Neural cell (in vitro differentiated cells): ENCODE measurements around the gene SLC2A4. TPM values are rescaled to one million over a fixed set of nuclear protein-coding genes. Genes with fewer than 3 reads are reported as not detected.

Experiments
- H2AFZ ChIP-seq: fragments of 200-600, 300-800 bp; sonication (generic), shearing (Covaris generic); 2 replicates; pipeline ENCODE4 v1.6.0; 2014; ENCODE audit warnings: low read depth, mild to moderate bottlenecking, antibody characterized with exemption, low read length, moderate library complexity
- H3F3A ChIP-seq: fragments of 200-600 bp; shearing (Covaris generic); 2 replicates; pipeline ENCODE4 v1.6.1; 2016; ENCODE audit warnings: mild to moderate bottlenecking, moderate library complexity, mixed read lengths, antibody characterized with exemption, low read length; ENCODE audit not compliant: insufficient read depth, poor library complexity, severe bottlenecking
- H3K27ac ChIP-seq: fragments of 200-600, 300-800 bp; sonication (generic), shearing (Covaris generic); 2 replicates; pipeline ENCODE4 v1.5.1; 2014; ENCODE audit warnings: mild to moderate bottlenecking, low read length, moderate library complexity
- H3K27me3 ChIP-seq: fragments of 300-800, 200-600 bp; sonication (generic), shearing (Covaris generic); 2 replicates; pipeline ENCODE4 v1.6.0; 2014; ENCODE audit warnings: mild to moderate bottlenecking, low read depth, low read length, moderate library complexity; ENCODE audit not compliant: insufficient read depth
- H3K36me3 ChIP-seq: fragments of 300-800, 200-600 bp; sonication (generic), shearing (Covaris generic); 2 replicates; pipeline ENCODE4 v1.5.1; 2014; ENCODE audit warnings: mild to moderate bottlenecking, antibody characterized with exemption, low read length, moderate library complexity; ENCODE audit not compliant: insufficient read depth
- H3K4me2 ChIP-seq: fragments of 300-800, 200-600 bp; sonication (generic), shearing (Covaris generic); 2 replicates; pipeline ENCODE4 v1.6.0; 2014; ENCODE audit warnings: mild to moderate bottlenecking, low read length
- H3K4me3 ChIP-seq: fragments of 300-800, 200-600 bp; sonication (generic), shearing (Covaris generic); 2 replicates; pipeline ENCODE4 v1.5.1; 2014; ENCODE audit warnings: mild to moderate bottlenecking, low read length, moderate library complexity
- H3K79me2 ChIP-seq: fragments of 200-600 bp; shearing (Covaris generic); replicated peaks from 2 replicates; pipeline ENCODE4 v1.6.0; 2014; ENCODE audit warnings: mild to moderate bottlenecking, low read length, moderate library complexity; ENCODE audit not compliant: insufficient read depth
- H3K9ac ChIP-seq: fragments of 300-800, 200-600 bp; sonication (generic), shearing (Covaris generic); 2 replicates; pipeline ENCODE4 v1.6.1; 2016; ENCODE audit warnings: mild to moderate bottlenecking, low read length, mixed read lengths
- H3K9me2 ChIP-seq: fragments of 200-600 bp; shearing (Covaris generic); 2 replicates; pipeline ENCODE4 v1.6.1; 2016; ENCODE audit warnings: mild to moderate bottlenecking, low read length, mixed read lengths; ENCODE audit not compliant: insufficient read depth
- H3K9me3 ChIP-seq: fragments of 200-600, 300-800 bp; sonication (generic), shearing (Covaris generic); 2 replicates; pipeline ENCODE4 v1.6.1; 2016; ENCODE audit warnings: mild to moderate bottlenecking, mixed run types, low read length, moderate library complexity, mixed read lengths
- H4K20me1 ChIP-seq: fragments of 200-600 bp; shearing (Covaris generic); 2 replicates; pipeline ENCODE4 v1.6.1; 2016; ENCODE audit warnings: mild to moderate bottlenecking, mixed run types; ENCODE audit not compliant: insufficient read depth
- CTCF ChIP-seq: fragments of 450-650 bp; IDR thresholded peaks from 2 replicates; pipeline ENCODE4 v1.5.1; 2014; ENCODE audit warnings: antibody characterized with exemption, mild to moderate bottlenecking, moderate library complexity; ENCODE audit not compliant: poor library complexity, severe bottlenecking
- EP300 ChIP-seq: fragments of 450-650 bp; conservative IDR thresholded peaks from 2 replicates; pipeline ENCODE4 v1.6.1; 2014; ENCODE audit warnings: antibody characterized with exemption, mild to moderate bottlenecking, moderate library complexity; ENCODE audit not compliant: poor library complexity, severe bottlenecking
- EZH2 ChIP-seq: fragments of 200-600, 300-800 bp; shearing (Covaris generic), sonication (generic); IDR thresholded peaks from 2 replicates; pipeline ENCODE4 v1.6.1; 2014; ENCODE audit warnings: antibody characterized with exemption, low read length, borderline replicate concordance, mild to moderate bottlenecking; ENCODE audit not compliant: insufficient read depth, poor library complexity, severe bottlenecking
- MXI1 ChIP-seq: fragments of 450-650 bp; conservative IDR thresholded peaks from 2 replicates; pipeline ENCODE4 v1.6.1; 2014; ENCODE audit warnings: antibody characterized with exemption, mild to moderate bottlenecking; ENCODE audit not compliant: poor library complexity, severe bottlenecking
- POLR2AphosphoS5 ChIP-seq: IDR thresholded peaks from 2 replicates; pipeline ENCODE4 v1.6.1; 2012
- RAD21 ChIP-seq: fragments of 450-650 bp; conservative IDR thresholded peaks from 2 replicates; pipeline ENCODE4 v1.6.1; 2014; ENCODE audit warnings: antibody characterized with exemption, mild to moderate bottlenecking, moderate library complexity
- REST ChIP-seq: IDR thresholded peaks from 2 replicates; pipeline ENCODE4 v1.6.1; 2012; ENCODE audit warnings: borderline replicate concordance
- SMC3 ChIP-seq: fragments of 450-650 bp; conservative IDR thresholded peaks from 2 replicates; pipeline ENCODE4 v1.6.1; 2014; ENCODE audit warnings: antibody characterized with exemption, mild to moderate bottlenecking, moderate library complexity; ENCODE audit not compliant: poor library complexity
- TAF1 ChIP-seq: IDR thresholded peaks from 2 replicates; pipeline ENCODE4 v1.6.1; 2012; ENCODE audit warnings: low read depth
- polyA plus RNA-seq: library from polyadenylated mRNA; depleted of rRNA; stranded (reverse); fragments of >200 nt; gene quantifications from 2 replicates; pipeline ENCODE4 v1.2.3, GENCODE V29; 2014

The SLC2A4 gene
- polyA plus RNA-seq, 1 donor from 2014 or later = not detected

- Histone ChIP-seq H4K20me1 (no peaks in the 10 kb centered on the region), H3K79me2 (peaks cover 1% of the 10 kb centered on the region), H2AFZ (no peak overlapping the region), H3K4me3 (no peak overlapping the region), H3K27me3 (peaks cover 50% of the 10 kb centered on the region), H3K9me3 (no peaks in the 10 kb centered on the region), H3K4me2 (no peak overlapping the region), H3F3A (no peaks in the 10 kb centered on the region), H3K36me3 (peaks cover 4% of the 10 kb centered on the region), H3K9me2 (no peaks in the 10 kb centered on the region), H3K27ac (no peak overlapping the region), H3K9ac (no peak overlapping the region)
- no peak for TF ChIP-seq EZH2
- TF ChIP-seq EP300 = no peak
- no peak for TF ChIP-seq CTCF
- no peak for TF ChIP-seq SMC3
- TF ChIP-seq TAF1 = no peak
- no peak for TF ChIP-seq MXI1
- TF ChIP-seq RAD21 = no peak
- TF ChIP-seq POLR2AphosphoS5 = no peak
- TF ChIP-seq REST = no peak
These were observed 22.6 kb upstream of the SLC2A4 start for GRCh38 chr17:7258731-7259554.

GRCh38 chr17:7259555-7259889 lies 22.0 kb upstream of the SLC2A4 start:
- H3K9ac ChIP-seq = no peak overlapping the region

More at GRCh38 chr17:7259555-7259889, 22.0 kb upstream of the SLC2A4 start:
- no peak overlapping the region for H3K27ac ChIP-seq
- H4K20me1 ChIP-seq = no peaks in the 10 kb centered on the region
- H3K36me3 ChIP-seq = peaks cover 4% of the 10 kb centered on the region
- TF ChIP-seq TAF1 = no peak
- TF ChIP-seq SMC3 = no peak
- no peak for TF ChIP-seq RAD21
- no peak for TF ChIP-seq EZH2
- TF ChIP-seq POLR2AphosphoS5 = no peak
- TF ChIP-seq MXI1 = no peak
- TF ChIP-seq REST = no peak
- TF ChIP-seq EP300 = no peak
- TF ChIP-seq CTCF = no peak
- no peak overlapping the region for H3K4me2 ChIP-seq
- no peaks in the 10 kb centered on the region for H3K9me3 ChIP-seq
- H2AFZ ChIP-seq = no peak overlapping the region
- H3K9me2 ChIP-seq = no peaks in the 10 kb centered on the region
- H3K4me3 ChIP-seq = no peak overlapping the region
- peaks cover 56% of the 10 kb centered on the region for H3K27me3 ChIP-seq
- H3F3A ChIP-seq = no peaks in the 10 kb centered on the region
- no peaks in the 10 kb centered on the region for H3K79me2 ChIP-seq
